NOMO-1 treated with DMSO at 0.1 percent for 48 hours (cell line): Measurements from ENCODE around the gene LSAMP.

Experiments
- DNase-seq: peaks from one replicate; lab custom pipeline; 2025; ENCODE audit not compliant: unreplicated experiment; lab: John Stamatoyannopoulos, UW

LSAMP gene

GRCh38 chr3:116300226-116300625 lies 145.1 kb downstream of the LSAMP start:
- no peak for DNase-seq

DNA sequence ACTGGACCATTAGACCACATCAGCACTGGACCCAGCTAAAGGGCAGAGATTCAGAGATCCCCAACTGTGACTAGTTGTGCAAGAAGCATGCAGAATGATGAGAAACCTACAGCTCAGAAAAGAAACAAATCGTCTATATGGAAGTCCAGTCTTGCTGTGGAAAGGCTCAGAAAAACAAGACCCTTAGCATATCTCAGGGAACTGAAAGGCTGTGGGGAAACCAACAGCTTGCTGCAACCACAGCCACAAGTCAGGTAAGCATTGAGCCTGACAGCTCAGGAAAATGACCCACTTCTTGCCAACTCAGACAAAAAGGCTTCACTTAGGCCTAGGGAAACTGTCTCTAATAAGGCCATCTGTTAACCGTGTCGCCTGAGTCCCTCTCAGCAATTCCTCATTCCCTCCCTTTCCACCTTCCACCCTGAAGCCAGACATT lies 145.6 kb downstream of the LSAMP start:
- DNase-seq: no peak

- no peak for DNase-seq
Observed at GRCh38 chr3:116298151-116298550, 147.1 kb downstream of the LSAMP start.

DNA sequence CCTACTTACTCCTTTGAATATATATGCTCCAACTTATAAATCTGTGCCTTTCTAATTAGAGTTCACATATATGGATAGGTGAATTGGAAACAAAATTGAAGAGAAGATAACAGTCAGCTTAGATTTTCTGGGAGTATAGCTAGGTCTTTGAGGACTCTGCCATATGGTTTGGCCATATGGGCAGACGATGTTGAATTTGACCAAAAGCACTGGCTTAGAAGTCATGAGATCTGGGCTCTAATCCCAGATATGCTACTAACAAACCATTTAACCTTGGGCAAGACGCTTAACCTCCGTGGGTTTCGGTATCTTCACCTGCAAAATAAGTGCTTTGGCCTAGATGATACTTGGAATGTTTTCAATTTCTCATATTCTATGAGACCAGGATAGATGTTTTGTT lies 154.1 kb downstream of the LSAMP start:
- DNase-seq: no peak

- no peak for DNase-seq
Observed at GRCh38 chr3:116288485-116288884, 156.8 kb downstream of the LSAMP start.

- DNase-seq: no peak
Observed at GRCh38 chr3:116285781-116286421, 159.4 kb downstream of the LSAMP start.

- DNase-seq: no peak
Observed at GRCh38 chr3:116281313-116282143, 163.8 kb downstream of the LSAMP start.

DNA sequence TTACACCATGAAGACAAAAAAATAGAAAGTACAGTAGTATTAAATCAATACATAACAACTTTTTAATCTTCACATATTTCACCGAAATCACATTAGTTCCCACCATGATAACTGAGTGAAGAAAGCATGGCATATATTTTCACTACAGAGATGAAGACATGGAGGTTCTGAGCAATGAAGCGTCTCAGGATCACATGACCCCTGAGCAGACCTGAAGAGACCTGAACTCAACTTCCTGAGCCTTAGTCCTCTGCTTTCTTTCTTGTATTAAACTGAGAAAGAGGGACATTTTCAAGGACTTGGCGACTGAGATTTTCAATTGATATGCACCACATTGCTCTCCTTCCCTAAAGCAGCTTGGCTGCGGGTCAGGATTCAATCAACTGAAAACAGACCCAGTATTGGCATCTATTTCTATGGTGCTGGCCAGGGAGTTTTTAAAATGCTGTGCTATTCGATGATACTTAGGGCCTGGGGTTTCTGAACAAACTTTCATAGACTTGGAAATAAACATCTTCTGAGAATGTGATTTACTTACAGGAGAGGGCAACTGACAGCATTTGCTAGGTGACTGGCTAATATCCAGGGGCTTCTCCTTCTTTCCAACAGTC lies 165.1 kb downstream of the LSAMP start:
- no peak for DNase-seq

GRCh38 chr3:116276675-116277074 lies 168.6 kb downstream of the LSAMP start:
- no peak for DNase-seq

DNA sequence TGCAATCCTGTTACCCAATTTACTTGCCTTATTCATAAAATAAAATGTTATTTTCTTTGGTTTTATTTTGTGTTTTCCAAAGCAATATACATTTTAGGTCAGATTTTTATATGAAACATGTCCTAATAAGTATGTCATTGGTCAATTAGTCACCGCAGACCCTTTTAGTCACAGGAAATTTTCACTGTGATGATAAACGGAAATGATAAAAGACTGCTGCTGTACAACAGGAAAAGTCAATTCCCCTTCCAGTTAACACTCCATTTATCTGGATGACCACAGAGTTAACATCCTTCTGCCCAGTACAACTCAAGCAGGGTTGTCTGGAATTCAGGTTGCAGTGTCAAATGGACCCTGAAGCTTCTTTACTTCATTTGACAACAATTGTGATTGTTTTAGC lies 175.2 kb downstream of the LSAMP start:
- no peak for DNase-seq

DNA sequence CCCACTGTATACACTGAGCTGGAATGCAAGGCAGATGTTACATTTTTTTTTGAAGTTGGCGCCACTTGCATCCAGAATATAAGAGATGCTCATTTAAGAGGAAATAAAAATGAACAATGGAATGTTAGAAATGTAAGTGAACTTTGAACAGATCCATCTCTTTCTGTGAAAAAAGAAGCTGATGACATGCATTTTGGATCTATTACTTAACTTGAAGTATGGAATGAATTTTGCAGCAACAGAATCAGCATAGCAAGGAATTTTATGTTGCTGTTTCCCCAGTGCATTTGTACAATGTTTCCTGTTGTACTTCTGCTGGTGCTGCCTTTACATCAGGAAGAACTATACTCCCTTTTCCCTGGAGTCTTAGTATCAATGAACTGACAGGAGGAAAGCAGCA lies 178.2 kb downstream of the LSAMP start:
- DNase-seq: no peak

DNA sequence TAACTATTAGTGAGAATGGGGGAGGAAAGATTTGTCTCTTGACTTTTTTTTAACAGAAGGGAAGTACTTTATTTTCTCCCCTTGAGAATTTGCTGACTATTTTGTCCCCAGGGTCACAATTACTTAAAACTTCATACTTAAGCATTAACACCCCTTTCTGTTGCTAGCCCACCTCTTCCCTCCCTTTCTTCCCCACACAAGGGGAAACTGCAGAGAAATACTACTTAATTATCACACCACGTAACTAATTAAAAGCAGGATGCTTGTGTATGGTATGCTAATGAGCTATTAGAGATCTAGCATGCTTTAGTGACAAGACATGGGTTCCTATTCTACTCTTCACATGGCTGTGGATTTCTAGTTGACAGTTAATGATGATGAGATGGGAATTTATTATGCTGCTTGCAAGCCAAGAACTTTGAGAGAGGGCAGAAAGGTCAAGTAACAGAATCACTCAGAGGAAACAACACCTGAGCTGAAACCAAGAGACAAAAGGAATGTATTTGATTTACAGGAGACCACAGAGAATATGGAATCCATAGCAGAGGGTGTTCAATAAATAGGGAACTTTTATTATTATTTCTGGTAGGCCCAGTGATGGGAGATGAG lies 179.2 kb downstream of the LSAMP start:
- DNase-seq: no peak

DNA sequence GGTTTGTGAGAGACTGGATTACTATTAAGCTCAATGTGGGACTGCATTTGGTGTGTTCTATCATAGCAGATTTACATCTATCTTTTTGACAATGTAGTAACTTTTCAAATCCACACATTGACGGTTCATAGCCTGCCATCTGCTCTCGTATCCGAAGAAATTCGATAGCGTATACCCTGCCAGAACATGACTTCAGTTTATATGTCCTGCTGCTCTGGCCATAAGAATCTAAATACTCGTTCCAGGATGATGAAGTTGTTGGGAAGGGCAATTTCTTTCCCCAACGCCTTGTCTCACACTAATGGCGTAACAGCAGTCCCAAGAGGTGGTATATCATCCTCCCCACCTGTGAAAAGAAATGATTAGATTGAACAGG lies 180.0 kb downstream of the LSAMP start:
- DNase-seq: no peak

- no peak for DNase-seq
Observed at GRCh38 chr3:116264546-116265319, 180.6 kb downstream of the LSAMP start.

GRCh38 chr3:116263842-116264545 lies 181.3 kb downstream of the LSAMP start:
- DNase-seq: no peak

DNA sequence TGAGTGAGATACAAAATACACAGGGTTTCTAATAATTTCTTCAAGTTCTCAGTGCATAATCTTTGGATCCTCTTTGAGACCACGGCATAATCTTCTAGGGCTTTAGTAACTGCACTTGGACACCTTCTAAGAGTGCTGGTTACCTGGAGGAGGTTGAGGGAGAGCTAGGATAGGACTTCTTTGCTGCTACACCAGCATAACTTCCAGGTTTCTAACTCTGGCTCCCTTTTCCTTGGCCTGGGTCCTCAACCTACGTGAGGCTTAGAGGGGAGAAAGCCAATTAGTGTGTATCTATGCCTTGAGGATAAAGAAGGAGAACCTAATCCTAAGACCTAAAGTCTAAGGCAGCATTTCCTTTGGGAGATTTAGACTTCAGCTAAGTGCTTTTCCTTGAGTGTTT lies 184.8 kb downstream of the LSAMP start:
- no peak for DNase-seq

GRCh38 chr3:116259984-116260383 lies 185.3 kb downstream of the LSAMP start:
- DNase-seq: no peak

- DNase-seq: no peak
Observed at GRCh38 chr3:116256843-116257485, 188.3 kb downstream of the LSAMP start.

DNA sequence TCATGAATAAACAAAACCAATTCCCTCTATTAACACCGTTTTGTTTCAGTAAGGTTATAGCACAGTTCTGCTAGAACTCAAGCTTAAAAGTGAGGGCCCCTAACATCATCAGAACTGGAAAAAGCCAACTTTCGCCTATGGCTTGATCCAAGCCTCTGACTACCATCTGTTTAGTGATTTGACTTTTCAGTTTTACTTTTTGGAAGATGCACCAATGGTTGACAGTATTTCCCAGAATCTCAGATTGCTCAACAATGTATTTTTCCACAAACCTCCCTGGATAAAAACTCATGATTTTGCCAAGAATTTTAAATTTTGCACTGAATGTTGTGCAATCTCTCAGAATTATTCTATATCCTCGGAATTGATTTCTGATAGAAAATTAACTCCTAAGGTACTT lies 190.7 kb downstream of the LSAMP start:
- DNase-seq: no peak

- DNase-seq: no peak
Observed at GRCh38 chr3:116253511-116253910, 191.8 kb downstream of the LSAMP start.
